ENCODE measurements around the gene CCL16.

- no peak for TF ChIP-seq CTCF (IDR thresholded peaks at IDR 0.05)
- TF ChIP-seq EP300 (IDR thresholded peaks at IDR 0.05) = no peak
These were observed 8.4 kb downstream of the CCL16 start for GRCh38 chr17:35972945-35973332.
